Mesothelial cell of epicardium (in vitro differentiated cells): ENCODE data around the gene ATF7. TPM values are rescaled to one million over a fixed set of nuclear protein-coding genes. Genes with fewer than 3 reads are reported as not detected.

Experiments
- DNase-seq, 2 experiments: peaks; one replicate each; pipeline ENCODE4 v3.0.0; 2021; ENCODE audit warnings: low spot score in 2 of 2; ENCODE audit not compliant: unreplicated experiment in 2 of 2
- H3K27ac Mint-ChIP-seq: 2 replicates; pipeline ENCODE4 v1.8.0; 2021; ENCODE audit warnings: mixed read lengths
- H3K27me3 Mint-ChIP-seq: 2 replicates; pipeline ENCODE4 v1.8.0; 2021; ENCODE audit warnings: low read depth, mixed read lengths
- H3K36me3 Mint-ChIP-seq: 2 replicates; pipeline ENCODE4 v1.8.0; 2021; ENCODE audit warnings: mixed read lengths
- H3K4me1 Mint-ChIP-seq: 2 replicates; pipeline ENCODE4 v1.8.0; 2021; ENCODE audit warnings: mixed read lengths
- H3K4me3 Mint-ChIP-seq: 2 replicates; pipeline ENCODE4 v1.8.0; 2021; ENCODE audit warnings: mild to moderate bottlenecking, moderate library complexity, mixed read lengths
- H3K9me3 Mint-ChIP-seq: 2 replicates; pipeline ENCODE4 v1.8.0; 2021; ENCODE audit warnings: mixed read lengths
- total RNA-seq: library from RNA; stranded (reverse); gene quantifications from 3 replicates; pipeline ENCODE4 v1.2.1, GENCODE V29; 2021
- TF ChIP-seq, protein P1 (sequence below): fragments of 200-600 bp; sonication (generic); IDR thresholded peaks from one replicate; pipeline ENCODE4 v1.5.0; 2021; ENCODE audit warnings: antibody characterized with exemption; ENCODE audit not compliant: unreplicated experiment

Gene ATF7
- total RNA-seq, 1 donor from 2014 or later = 36.3 TPM

DNA sequence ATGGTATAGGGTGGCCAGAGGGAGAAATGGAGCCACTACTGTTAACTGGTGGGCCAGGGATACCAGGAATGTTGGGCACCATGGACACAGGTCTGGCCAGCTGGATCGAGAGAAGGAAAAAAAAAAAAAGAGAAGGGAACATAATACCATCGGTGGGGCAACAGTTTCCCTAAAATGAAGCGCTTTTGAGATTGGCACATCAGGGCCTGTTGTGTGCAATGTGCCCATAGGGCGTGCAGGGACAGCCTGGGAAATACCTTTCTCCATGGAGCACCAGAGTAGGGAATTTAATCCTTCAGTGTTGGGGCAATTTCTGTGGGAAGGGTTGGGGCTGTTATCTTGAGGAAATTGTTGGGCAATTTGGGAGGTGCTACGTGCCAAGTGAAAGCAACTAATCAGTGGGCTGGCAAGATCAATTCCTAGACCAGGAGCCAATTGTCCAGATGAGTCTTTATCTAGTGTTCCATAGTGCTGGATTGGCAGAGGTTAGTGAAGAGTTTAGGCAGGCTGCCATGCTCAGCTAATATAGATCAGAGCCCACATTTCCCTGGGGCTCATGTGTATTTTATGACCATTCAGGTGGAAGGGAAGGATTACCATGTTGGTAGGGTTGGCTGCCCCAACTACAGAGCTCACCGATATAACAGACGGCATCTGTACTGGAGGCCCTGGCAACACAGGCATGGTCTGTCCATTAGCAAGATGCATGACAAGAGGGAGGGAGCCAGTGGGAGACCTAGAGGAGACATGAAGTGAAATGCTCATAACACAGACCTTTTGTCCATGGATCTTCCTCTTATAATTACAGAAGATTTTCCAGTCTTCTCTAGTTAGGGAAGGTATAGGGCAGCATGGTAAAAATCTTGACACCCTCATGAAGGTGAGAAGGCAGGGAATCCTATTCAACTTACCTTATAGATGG lies 93.4 kb downstream of the ATF7 start:
- Mint-ChIP-seq H3K27ac (no peak overlapping the region), H3K4me3 (no peak overlapping the region), H3K36me3 (peaks cover 41% of the 10 kb centered on the region), H3K9me3 (no peaks in the 10 kb centered on the region), H3K27me3 (no peaks in the 10 kb centered on the region), H3K4me1 (no peaks in the 10 kb centered on the region)
- no peak for DNase-seq
- TF ChIP-seq, protein P1, sequence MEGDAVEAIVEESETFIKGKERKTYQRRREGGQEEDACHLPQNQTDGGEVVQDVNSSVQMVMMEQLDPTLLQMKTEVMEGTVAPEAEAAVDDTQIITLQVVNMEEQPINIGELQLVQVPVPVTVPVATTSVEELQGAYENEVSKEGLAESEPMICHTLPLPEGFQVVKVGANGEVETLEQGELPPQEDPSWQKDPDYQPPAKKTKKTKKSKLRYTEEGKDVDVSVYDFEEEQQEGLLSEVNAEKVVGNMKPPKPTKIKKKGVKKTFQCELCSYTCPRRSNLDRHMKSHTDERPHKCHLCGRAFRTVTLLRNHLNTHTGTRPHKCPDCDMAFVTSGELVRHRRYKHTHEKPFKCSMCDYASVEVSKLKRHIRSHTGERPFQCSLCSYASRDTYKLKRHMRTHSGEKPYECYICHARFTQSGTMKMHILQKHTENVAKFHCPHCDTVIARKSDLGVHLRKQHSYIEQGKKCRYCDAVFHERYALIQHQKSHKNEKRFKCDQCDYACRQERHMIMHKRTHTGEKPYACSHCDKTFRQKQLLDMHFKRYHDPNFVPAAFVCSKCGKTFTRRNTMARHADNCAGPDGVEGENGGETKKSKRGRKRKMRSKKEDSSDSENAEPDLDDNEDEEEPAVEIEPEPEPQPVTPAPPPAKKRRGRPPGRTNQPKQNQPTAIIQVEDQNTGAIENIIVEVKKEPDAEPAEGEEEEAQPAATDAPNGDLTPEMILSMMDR = no peak

GRCh38 chr12:53532021-53532420 lies 94.2 kb downstream of the ATF7 start:
- DNase-seq = no peak
- Mint-ChIP-seq H3K9me3 (no peaks in the 10 kb centered on the region), H3K4me3 (no peak overlapping the region), H3K27ac (no peak overlapping the region), H3K36me3 (peaks cover 37% of the 10 kb centered on the region), H3K4me1 (no peaks in the 10 kb centered on the region), H3K27me3 (no peaks in the 10 kb centered on the region)
- TF ChIP-seq, protein P1 = no peak

DNA sequence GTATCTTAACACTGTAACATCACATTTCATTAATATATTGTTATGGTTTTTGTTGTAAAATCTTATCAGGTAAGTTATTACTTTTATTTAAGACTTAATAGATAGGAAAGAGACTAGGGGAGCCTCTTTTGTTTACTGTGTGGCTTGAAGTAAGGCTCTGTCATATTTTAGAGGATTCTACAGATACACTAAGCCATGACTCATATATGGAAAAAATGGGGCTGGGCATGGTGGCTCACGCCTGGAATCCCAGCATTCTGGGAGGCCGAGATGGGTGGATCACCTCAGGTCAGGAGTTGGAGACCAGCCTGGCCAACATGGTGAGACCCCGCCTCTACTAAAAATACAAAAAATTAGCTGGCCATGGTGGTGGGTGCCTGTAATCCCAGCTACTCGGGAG lies 95.3 kb downstream of the ATF7 start:
- Mint-ChIP-seq H3K27me3 (no peaks in the 10 kb centered on the region), H3K9me3 (no peaks in the 10 kb centered on the region), H3K4me3 (no peak overlapping the region), H3K27ac (no peak overlapping the region), H3K36me3 (peaks cover 39% of the 10 kb centered on the region), H3K4me1 (no peaks in the 10 kb centered on the region)
- TF ChIP-seq, protein P1 = no peak
- DNase-seq = no peak

- H3K9me3 Mint-ChIP-seq = no peaks in the 10 kb centered on the region
- H3K36me3 Mint-ChIP-seq = peaks cover 33% of the 10 kb centered on the region
- TF ChIP-seq, protein P1 = no peak
- H3K4me1 Mint-ChIP-seq = no peaks in the 10 kb centered on the region
- H3K27me3 Mint-ChIP-seq = no peaks in the 10 kb centered on the region
- no peak for DNase-seq
- H3K27ac Mint-ChIP-seq = no peak overlapping the region
- no peak overlapping the region for H3K4me3 Mint-ChIP-seq
Observed at GRCh38 chr12:53530061-53530460, 96.1 kb downstream of the ATF7 start.

DNA sequence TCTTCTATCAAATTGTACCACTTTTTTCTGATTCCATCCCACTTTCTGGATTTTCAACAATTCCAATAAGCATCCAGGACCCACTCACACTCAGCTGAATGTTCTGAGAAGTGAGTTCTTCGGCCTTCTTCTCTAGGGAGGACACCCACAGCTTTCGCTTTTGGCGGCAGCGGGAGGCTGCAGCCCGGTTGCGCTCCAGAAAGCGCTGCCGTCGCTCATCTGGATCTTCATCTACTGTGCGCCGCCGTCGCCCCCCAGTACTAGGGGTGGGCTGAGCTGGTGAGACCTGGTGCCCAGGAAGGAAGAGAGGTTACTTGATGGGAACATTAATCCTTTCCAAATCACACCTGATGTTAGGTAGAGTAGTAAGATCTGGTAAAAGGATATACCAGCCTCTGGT lies 101.7 kb downstream of the ATF7 start:
- no peaks in the 10 kb centered on the region for H3K9me3 Mint-ChIP-seq
- no peak overlapping the region for H3K27ac Mint-ChIP-seq
- no peak overlapping the region for H3K4me3 Mint-ChIP-seq
- no peaks in the 10 kb centered on the region for H3K4me1 Mint-ChIP-seq
- no peak for DNase-seq
- H3K27me3 Mint-ChIP-seq = no peaks in the 10 kb centered on the region
- TF ChIP-seq, protein P1 = no peak
- peaks cover 31% of the 10 kb centered on the region for H3K36me3 Mint-ChIP-seq
